ENCODE results near the gene MDC1.
"Not testable (repeated sequence)": the region's sequence is repeated elsewhere in the genome, so short reads cannot be mapped to it uniquely, and the experiment has no call there.

MDC1 gene

DNA sequence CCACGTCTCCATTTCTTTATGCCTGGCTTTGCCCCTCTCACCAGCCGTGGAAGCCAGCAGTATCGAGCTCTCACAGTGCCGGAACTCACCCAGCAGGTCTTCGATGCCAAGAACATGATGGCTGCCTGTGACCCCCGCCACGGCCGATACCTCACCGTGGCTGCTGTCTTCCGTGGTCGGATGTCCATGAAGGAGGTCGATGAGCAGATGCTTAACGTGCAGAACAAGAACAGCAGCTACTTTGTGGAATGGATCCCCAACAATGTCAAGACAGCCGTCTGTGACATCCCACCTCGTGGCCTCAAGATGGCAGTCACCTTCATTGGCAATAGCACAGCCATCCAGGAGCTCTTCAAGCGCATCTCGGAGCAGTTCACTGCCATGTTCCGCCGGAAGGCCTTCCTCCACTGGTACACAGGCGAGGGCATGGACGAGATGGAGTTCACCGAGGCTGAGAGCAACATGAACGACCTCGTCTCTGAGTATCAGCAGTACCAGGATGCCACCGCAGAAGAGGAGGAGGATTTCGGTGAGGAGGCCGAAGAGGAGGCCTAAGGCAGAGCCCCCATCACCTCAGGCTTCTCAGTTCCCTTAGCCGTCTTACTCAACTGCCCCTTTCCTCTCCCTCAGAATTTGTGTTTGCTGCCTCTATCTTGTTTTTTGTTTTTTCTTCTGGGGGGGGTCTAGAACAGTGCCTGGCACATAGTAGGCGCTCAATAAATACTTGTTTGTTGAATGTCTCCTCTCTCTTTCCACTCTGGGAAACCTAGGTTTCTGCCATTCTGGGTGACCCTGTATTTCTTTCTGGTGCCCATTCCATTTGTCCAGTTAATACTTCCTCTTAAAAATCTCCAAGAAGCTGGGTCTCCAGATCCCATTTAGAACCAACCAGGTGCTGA is 7.0 kb upstream of the MDC1 start:
- not testable (repeated sequence) for H3K4me1 ChIP-seq (ENCODE audit: insufficient read depth, low read length); H3K9me3 ChIP-seq (ENCODE audit: control insufficient read depth, insufficient read depth, low read length); H3K9ac ChIP-seq (ENCODE audit: low read depth, low read length)
- H3K36me3 ChIP-seq (ENCODE audit: insufficient read depth, low read length), result peaks cover 21% of the 10 kb centered on the region

DNA sequence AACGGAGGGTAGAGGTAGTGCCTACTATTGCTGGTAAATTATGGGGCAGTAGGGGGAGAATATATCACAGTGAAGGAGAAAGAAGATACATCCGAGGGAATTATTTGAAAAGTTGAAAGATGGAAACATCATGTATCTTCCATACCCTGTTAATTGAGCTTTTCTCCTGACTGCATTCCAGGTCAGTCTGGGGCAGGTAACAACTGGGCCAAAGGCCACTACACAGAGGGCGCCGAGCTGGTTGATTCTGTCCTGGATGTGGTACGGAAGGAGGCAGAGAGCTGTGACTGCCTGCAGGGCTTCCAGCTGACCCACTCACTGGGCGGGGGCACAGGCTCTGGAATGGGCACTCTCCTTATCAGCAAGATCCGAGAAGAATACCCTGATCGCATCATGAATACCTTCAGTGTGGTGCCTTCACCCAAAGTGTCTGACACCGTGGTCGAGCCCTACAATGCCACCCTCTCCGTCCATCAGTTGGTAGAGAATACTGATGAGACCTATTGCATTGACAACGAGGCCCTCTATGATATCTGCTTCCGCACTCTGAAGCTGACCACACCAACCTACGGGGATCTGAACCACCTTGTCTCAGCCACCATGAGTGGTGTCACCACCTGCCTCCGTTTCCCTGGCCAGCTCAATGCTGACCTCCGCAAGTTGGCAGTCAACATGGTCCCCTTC is 6.2 kb upstream of the MDC1 start:
- H3K9me3 ChIP-seq (ENCODE audit: control insufficient read depth, insufficient read depth, low read length); H3K9ac ChIP-seq (ENCODE audit: low read depth, low read length); H3K4me1 ChIP-seq (ENCODE audit: insufficient read depth, low read length): not testable (repeated sequence)
- peaks cover 21% of the 10 kb centered on the region for H3K36me3 ChIP-seq (ENCODE audit: insufficient read depth, low read length)

DNA sequence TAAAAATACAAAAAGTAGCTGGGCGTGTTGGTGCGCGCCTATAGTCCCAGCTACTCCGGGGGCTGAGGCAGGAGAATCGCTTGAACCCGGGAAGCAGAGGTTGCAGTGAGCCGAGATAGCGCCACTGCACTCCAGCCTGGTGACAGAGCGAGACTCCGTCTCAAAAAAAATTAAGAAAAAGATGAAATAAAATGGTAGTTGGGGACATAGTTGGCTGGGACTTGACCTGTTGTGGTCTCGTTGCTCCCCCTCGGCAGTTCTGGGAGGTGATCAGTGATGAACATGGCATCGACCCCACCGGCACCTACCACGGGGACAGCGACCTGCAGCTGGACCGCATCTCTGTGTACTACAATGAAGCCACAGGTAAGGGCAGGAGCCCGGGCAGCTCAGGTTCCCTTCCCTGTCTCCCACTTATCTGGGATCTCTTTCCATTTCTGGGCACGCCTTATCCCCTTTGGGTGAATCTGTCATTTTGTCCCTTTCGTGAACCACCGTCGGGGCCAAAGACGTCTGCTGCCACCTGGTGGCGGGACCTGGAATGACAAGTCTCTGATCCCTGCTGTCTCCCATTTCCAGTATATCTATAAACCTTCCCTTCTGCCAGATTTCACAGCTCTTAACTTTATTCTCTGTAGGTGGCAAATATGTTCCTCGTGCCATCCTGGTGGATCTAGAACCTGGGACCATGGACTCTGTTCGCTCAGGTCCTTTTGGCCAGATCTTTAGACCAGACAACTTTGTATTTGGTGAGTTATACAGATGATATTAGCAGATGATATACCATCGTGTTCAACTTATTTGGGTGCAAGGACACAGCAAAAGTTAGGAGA is 5.4 kb upstream of the MDC1 start:
- no peaks in the 10 kb centered on the region for H3K9me3 ChIP-seq (ENCODE audit: control insufficient read depth, insufficient read depth, low read length)
- H3K9ac ChIP-seq (ENCODE audit: low read depth, low read length), result peak overlapping the region; percentile 96
- peaks cover 21% of the 10 kb centered on the region for H3K36me3 ChIP-seq (ENCODE audit: insufficient read depth, low read length)
- H3K4me1 ChIP-seq (ENCODE audit: insufficient read depth, low read length), result 0 out of 2 replicates have a peak, but pooled peaks cover 3% of the 10 kb centered on the region

DNA sequence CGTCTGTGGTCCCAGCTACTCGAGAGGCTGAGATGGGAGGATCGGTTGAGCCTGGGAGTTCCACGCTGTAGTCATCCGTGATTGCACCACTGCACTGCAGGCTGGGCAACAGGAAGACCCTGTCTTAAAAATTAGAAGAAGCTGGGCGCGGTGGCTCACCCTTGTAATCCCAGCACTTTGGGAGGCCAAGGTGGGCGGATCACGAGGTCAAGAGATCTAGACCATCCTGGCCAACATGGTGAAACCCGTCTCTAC is 4.9 kb upstream of the MDC1 start:
- not testable (repeated sequence) for H3K9me3 ChIP-seq (ENCODE audit: control insufficient read depth, insufficient read depth, low read length); H3K4me1 ChIP-seq (ENCODE audit: insufficient read depth, low read length)
- Histone ChIP-seq H3K36me3 (ENCODE audit: insufficient read depth, low read length) (peaks cover 21% of the 10 kb centered on the region), H3K9ac (ENCODE audit: low read depth, low read length) (peak overlapping the region; percentile 96)

DNA sequence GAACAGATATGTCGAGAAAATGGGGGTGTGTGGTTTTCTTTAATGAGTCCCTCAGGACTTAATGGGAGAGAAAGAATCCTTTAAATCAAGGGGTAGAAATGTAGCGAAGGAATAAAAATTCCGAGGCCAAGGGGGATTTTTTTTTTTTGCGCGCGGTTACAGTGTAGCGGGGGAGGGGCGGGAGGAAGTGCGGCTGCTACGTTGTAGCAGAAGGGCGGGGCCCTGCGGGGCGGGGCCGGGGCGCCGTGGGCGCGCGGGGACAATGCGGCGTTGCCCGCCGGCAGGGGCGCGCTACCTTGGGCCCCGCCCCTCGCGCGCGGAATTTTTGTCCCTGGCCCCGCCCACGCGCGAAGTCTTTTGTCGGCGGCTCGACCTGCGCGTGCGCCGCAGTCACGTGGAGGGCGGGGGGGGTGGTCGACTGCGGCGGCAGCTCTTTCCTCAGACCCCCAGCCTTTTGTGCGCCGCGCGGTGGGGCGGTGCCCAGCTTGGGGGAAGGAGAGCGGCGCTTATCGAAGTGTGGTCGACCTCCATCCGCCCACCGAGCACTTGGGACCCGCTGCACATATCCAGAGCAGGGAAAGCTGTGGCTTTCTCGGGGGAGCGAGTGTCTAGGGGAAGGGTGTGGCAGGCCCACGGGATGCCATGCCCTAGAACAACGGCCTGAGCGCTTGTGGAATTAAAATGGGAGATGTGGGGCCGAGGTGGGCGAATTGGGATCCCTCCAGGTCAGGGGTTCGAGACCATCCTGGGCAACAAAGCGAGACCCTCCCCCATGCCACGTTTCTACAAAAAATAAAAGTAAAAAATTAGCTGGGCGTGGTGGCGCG is 4.3 kb upstream of the MDC1 start:
- Histone ChIP-seq H3K9me3 (ENCODE audit: control insufficient read depth, insufficient read depth, low read length) (no peaks in the 10 kb centered on the region), H3K36me3 (ENCODE audit: insufficient read depth, low read length) (peaks cover 21% of the 10 kb centered on the region), H3K4me1 (ENCODE audit: insufficient read depth, low read length) (0 out of 2 replicates have a peak, but pooled peaks cover 3% of the 10 kb centered on the region), H3K9ac (ENCODE audit: low read depth, low read length) (peak overlapping the region; percentile 99)

DNA sequence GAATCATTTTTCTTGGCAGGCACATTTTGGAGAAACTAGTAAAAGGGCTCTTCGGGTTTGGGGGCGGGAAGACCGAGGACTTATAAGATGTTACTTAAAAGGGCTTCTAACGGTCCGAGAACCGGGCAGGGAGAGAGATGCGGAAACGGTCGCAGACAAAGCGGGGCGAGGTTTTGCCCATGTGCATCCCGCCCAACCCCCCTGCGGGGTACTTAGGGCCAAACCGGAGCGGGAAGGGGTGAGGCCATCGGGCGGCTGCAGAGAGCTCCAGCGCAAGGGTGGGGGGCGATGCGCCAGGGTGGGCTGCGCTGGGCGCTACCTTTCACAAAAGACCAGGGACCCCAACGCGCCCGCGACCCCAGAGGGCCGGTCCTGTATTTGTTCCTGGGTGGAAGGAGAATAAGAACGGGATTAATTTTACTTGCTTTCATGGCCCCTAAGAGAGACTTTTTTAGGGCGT is 3.7 kb upstream of the MDC1 start:
- peak overlapping the region; percentile 99 for H3K9ac ChIP-seq (ENCODE audit: low read depth, low read length)
- no peaks in the 10 kb centered on the region for H3K9me3 ChIP-seq (ENCODE audit: control insufficient read depth, insufficient read depth, low read length)
- H3K36me3 ChIP-seq (ENCODE audit: insufficient read depth, low read length), result peaks cover 21% of the 10 kb centered on the region
- 0 out of 2 replicates have a peak, but pooled peaks cover 3% of the 10 kb centered on the region for H3K4me1 ChIP-seq (ENCODE audit: insufficient read depth, low read length)

DNA sequence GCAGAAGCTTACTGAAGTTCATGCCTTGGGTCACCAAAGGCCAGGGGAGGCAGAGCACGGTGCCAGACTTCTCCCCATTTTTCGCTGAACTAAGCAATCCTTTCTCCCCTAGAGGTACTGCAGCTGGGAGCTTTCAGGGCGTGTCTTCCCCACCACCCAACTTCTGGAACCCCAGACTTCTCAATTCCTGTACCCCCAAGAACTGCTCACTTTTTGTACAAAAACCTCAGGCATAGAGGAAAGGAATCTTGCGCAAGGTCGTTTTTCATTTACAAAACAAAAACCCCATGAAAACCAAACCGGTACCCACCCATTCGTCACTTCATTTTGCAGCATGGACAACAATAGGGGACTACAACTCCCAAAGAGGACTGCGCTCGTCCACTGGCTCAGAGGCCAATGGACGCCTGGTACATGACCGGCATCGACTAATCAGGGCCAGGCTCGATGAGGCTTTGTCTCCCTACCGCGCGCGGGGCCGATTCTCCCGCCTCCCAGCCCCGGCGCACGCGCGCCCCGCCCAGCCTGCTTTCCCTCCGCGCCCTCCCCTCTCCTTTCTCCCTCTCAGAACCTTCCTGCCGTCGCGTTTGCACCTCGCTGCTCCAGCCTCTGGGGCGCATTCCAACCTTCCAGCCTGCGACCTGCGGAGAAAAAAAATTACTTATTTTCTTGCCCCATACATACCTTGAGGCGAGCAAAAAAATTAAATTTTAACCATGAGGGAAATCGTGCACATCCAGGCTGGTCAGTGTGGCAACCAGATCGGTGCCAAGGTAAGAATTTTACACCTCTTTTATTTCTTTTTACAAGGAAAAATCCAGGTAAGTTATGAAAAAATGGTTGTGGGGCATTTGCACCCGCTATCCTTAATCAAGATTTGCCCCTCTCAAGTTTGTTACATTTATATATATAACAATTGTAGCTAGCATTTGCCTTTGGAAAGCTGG is 3.0 kb upstream of the MDC1 start, which contains the start of gene TUBB:
TSS of gene TUBB (plus strand) at position 562 of the 947 bp plus-strand sequence. CDS start at position 717, 155 bp downstream.
- Histone ChIP-seq H3K36me3 (ENCODE audit: insufficient read depth, low read length) (peaks cover 21% of the 10 kb centered on the region), H3K4me1 (ENCODE audit: insufficient read depth, low read length) (0 out of 2 replicates have a peak, but pooled peaks cover 3% of the 10 kb centered on the region), H3K9ac (ENCODE audit: low read depth, low read length) (peak within 1 kb of the TSS; percentile 99)

DNA sequence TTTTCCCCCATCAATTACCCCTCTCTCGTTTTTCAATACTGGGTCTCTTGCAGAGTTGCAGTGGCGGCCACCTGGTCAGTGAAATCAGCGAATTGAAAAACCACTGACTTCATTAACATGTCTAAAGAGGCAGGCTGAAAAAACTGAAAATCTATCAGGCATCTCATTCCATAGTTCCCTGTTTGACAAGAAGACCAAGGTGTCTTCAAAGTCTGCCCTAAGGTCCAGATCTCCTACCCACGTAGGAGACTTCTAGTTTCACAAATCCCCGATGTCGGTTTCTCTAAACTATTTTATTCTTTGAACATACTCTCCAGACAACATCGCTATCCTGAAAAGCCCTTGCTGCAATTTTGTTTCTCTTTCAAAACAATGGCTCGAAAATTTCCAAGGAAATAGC is 2.3 kb upstream of the MDC1 start:
- no peaks in the 10 kb centered on the region for H3K9me3 ChIP-seq (ENCODE audit: control insufficient read depth, insufficient read depth, low read length)
- H3K36me3 ChIP-seq (ENCODE audit: insufficient read depth, low read length), result peaks cover 19% of the 10 kb centered on the region
- peak overlapping the region; percentile 99 for H3K9ac ChIP-seq (ENCODE audit: low read depth, low read length)
- H3K4me1 ChIP-seq (ENCODE audit: insufficient read depth, low read length), result 0 out of 2 replicates have a peak, but pooled peaks cover 3% of the 10 kb centered on the region

More for the DNA sequence above, 3.0 kb upstream of the MDC1 start, which contains the start of gene TUBB:
- H3K9me3 ChIP-seq (ENCODE audit: control insufficient read depth, insufficient read depth, low read length), result no peaks in the 10 kb centered on the region

DNA sequence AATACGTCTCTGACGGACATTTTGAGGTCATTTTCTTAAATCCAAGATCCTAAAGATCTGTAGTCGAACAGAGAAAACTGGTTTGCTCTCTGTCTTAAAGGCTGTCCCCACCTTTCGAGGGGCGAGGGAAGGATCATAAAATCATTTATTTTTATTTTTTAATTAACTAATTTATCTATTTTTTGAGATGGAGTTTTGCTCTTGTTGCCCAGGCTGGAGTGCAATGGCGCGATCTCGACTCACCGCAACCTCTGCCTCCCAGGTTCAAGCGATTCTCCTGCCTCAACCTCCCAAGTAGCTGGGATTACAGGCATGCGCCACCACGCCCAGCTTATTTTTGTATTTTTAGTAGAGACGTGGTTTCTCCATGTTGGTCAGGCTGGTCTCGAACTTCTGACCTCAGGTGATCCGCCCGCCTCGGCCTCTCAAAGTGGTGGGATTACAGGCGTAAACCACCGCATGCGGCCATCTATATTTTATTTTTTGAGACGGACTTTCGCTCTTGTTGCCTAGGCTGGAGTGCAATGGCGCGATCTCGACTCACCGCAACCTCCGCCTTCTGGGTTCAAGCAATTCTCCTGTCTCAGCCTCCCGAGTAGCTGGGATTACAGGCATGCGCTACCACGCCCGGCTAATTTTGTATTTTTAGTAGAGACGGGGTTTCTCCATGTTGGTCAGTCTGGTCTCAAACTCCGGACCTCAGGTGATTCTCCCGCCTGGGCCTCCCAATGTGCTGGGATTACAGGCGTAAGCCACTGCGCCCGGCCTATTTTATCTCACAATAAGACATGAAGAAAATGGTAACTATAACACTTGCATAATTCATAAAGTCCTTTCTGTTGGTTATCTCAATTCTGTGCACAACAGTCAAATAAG is 1.0 kb upstream of the MDC1 start:
- not testable (repeated sequence) for H3K4me1 ChIP-seq (ENCODE audit: insufficient read depth, low read length); H3K9me3 ChIP-seq (ENCODE audit: control insufficient read depth, insufficient read depth, low read length)
- peaks cover 14% of the 10 kb centered on the region for H3K36me3 ChIP-seq (ENCODE audit: insufficient read depth, low read length)

DNA sequence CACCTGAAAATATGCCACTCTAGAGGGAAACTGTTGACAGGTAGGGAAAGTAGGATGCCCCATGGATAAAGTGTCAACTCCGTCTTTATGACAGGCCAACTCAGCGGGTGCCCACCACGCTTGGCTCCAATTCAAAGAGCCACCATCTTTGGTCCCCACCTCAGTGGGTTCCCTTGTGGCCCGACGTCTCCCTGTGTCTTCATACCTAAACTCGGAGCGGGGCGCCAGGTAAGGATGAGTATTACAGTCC is 277 bp downstream of the MDC1 start:
- Histone ChIP-seq H3K4me1 (ENCODE audit: insufficient read depth, low read length) (no peaks in the 10 kb centered on the region), H3K36me3 (ENCODE audit: insufficient read depth, low read length) (peaks cover 19% of the 10 kb centered on the region), H3K9me3 (ENCODE audit: control insufficient read depth, insufficient read depth, low read length) (no peaks in the 10 kb centered on the region), H3K9ac (ENCODE audit: low read depth, low read length) (peak overlapping the region; percentile 85)

More for the DNA sequence above, 1.0 kb upstream of the MDC1 start:
- H3K9ac ChIP-seq (ENCODE audit: low read depth, low read length), result peak overlapping the region; percentile 89

DNA sequence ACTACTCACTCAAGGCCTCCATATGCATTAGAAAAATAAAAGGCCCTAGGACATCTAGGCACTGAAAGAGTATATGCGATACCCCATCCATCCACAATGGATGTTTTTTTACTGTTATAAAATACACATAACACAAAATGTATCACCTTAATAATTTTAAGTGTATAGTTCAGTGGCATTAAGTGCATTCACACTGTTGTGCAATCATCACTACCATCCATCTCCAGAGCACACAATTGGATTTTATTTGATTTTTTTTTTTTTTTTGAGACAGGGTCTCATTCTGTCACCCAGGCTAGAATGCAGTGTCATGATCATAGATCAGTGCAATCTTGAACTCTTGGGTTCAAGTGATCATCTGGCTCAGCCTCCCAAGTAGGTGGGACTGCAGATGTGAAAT is 2.8 kb downstream of the MDC1 start:
- H3K4me1 ChIP-seq (ENCODE audit: insufficient read depth, low read length), result no peaks in the 10 kb centered on the region
- no peaks in the 10 kb centered on the region for H3K9me3 ChIP-seq (ENCODE audit: control insufficient read depth, insufficient read depth, low read length)
- peaks cover 29% of the 10 kb centered on the region for H3K36me3 ChIP-seq (ENCODE audit: insufficient read depth, low read length)
- no peak overlapping the region for H3K9ac ChIP-seq (ENCODE audit: low read depth, low read length)

DNA sequence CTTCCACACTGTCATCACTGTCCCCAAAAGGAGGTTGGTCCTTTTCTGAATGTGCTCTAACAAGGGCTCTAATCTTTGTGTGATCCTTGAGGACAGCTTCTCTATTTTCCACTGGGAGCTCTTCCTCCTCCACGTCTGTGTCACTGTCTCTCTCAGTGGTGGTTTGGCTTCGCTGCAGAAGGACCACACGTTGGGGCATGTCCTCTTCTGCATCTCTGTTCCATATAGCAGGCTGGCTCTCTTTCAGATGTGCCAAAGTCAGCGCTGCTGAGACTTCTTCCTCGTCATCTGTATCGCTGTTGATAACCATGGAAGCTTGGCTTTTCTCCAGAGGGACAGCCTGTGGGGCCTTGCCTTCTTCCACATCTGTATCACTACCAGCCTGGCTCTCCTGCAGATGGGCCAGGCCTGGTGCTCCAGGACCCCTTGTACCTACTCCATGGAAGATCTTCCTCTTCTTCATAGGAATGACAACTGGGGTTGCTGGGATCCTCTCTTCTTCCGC is 4.6 kb downstream of the MDC1 start:
- H3K4me1 ChIP-seq (ENCODE audit: insufficient read depth, low read length), result no peaks in the 10 kb centered on the region
- no peaks in the 10 kb centered on the region for H3K9me3 ChIP-seq (ENCODE audit: control insufficient read depth, insufficient read depth, low read length)
- H3K9ac ChIP-seq (ENCODE audit: low read depth, low read length), result no peak overlapping the region
- peaks cover 35% of the 10 kb centered on the region for H3K36me3 ChIP-seq (ENCODE audit: insufficient read depth, low read length)

All from ES-I3 (cell line).